RWPE1 (cell line): Measurements from ENCODE around the gene DHPS.

ENCODE experiments used
- CTCF ChIA-PET: fragments of 350-600 bp; sonication (Branson Sonifier 250); formaldehyde crosslinking; extraction: SDS; loops from one replicate; lab custom pipeline; 2021; lab: Yijun Ruan, JAX
- POLR2A ChIA-PET: fragments of 400-600 bp; formaldehyde crosslinking; extraction: SDS; loops from one replicate; lab custom pipeline; 2020; ENCODE audit warnings: antibody characterized with exemption; ENCODE audit not compliant: low non-redundant PET; lab: Yijun Ruan, JAX
- DNase-seq: peaks from one replicate; pipeline ENCODE4 v3.0.0; 2012; ENCODE audit warnings: low spot score
- H3K27ac ChIP-seq: fragments of 450-650 bp; 2 replicates; pipeline ENCODE4 v1.5.1; 2017
- TF ChIP-seq, protein P1 (sequence below): fragments of 450-650 bp; conservative IDR thresholded peaks from 2 replicates; pipeline ENCODE4 v1.5.1; 2017; ENCODE audit warnings: low read depth, mild to moderate bottlenecking

DHPS gene

GRCh38 chr19:12696366-12697335 lies 15.0 kb upstream of the DHPS start, which contains the start of gene FBXW9:
Gene FBXW9 (minus strand): TSS chr19:12696631. CDS start chr19:12696581, 50 bp downstream.
- TF ChIP-seq, protein P1, sequence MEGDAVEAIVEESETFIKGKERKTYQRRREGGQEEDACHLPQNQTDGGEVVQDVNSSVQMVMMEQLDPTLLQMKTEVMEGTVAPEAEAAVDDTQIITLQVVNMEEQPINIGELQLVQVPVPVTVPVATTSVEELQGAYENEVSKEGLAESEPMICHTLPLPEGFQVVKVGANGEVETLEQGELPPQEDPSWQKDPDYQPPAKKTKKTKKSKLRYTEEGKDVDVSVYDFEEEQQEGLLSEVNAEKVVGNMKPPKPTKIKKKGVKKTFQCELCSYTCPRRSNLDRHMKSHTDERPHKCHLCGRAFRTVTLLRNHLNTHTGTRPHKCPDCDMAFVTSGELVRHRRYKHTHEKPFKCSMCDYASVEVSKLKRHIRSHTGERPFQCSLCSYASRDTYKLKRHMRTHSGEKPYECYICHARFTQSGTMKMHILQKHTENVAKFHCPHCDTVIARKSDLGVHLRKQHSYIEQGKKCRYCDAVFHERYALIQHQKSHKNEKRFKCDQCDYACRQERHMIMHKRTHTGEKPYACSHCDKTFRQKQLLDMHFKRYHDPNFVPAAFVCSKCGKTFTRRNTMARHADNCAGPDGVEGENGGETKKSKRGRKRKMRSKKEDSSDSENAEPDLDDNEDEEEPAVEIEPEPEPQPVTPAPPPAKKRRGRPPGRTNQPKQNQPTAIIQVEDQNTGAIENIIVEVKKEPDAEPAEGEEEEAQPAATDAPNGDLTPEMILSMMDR = no peak
- peak; percentile 87 for DNase-seq
- peak within 1 kb of the TSS; percentile 86 for H3K27ac ChIP-seq
- ChIA-PET POLR2A (interaction anchor here (0.5 to 0.6 kb wide), 2 partner anchors 72 to 144 kb away, joined by 3 to 5 read pairs; no protein-coding TSS in a partner anchor), CTCF (interaction anchor here (0.6 to 0.9 kb wide), 2 partner anchors 9 to 14 kb away, joined by 3 read pairs; no protein-coding TSS in a partner anchor)

GRCh38 chr19:12695997-12696365 lies 14.3 kb upstream of the DHPS start:
- peak overlapping the region; percentile 86 for H3K27ac ChIP-seq
- peak; percentile 23 for DNase-seq
- CTCF ChIA-PET = no interaction called here
- TF ChIP-seq, protein P1 = no peak
- POLR2A ChIA-PET = interaction anchor here (0.6 kb wide), 1 partner anchor 144 kb away, joined by 3 read pairs; no protein-coding TSS in a partner anchor

DNA sequence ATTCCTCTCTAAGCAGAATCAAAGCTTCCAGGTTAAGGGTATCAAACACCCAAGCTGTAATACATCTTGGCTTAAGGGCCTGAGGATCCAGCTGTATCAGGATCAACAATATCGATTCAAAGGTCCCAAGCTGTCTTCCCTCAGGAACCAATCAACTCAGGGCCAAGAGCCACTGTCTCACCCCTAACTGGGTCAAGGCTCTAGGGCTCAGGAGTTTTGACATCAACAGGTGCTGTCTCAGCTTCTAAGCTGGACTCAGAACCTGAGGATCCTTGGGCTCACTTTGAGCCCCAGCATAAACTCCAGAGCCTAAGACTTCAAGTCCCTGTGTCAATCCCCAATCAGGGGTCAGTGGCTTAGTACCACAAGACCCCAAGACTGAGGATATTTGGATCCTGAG lies 13.8 kb upstream of the DHPS start:
- TF ChIP-seq, protein P1 = no peak
- DNase-seq = no peak
- peak overlapping the region; percentile 86 for H3K27ac ChIP-seq
- POLR2A ChIA-PET = interaction anchor here (0.6 kb wide), 1 partner anchor 143 kb away, joined by 3 read pairs; no protein-coding TSS in a partner anchor
- CTCF ChIA-PET = no interaction called here

DNA sequence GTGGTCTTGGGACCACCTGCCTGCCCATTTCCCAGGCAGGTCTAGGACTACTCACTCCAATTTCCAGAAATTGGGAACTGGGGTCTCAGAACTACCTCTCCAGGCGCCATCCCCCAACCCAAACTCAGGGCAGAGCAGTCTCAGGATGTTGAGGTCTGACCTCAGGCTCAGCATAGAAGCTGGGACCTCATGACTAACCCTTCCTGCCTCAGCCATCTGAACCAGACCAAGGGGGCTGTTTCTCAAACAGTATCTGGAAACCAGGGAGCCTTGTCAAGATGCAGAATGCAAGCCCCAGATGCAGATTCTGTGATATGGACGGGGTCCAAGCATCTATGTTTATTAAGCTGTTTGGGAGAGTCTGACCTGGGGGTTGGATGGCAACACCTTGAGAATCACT lies 13.4 kb upstream of the DHPS start:
- no peak overlapping the region for H3K27ac ChIP-seq
- ChIA-PET POLR2A (no interaction called here), CTCF (no interaction called here)
- no peak for DNase-seq
- TF ChIP-seq, protein P1 = no peak

DNA sequence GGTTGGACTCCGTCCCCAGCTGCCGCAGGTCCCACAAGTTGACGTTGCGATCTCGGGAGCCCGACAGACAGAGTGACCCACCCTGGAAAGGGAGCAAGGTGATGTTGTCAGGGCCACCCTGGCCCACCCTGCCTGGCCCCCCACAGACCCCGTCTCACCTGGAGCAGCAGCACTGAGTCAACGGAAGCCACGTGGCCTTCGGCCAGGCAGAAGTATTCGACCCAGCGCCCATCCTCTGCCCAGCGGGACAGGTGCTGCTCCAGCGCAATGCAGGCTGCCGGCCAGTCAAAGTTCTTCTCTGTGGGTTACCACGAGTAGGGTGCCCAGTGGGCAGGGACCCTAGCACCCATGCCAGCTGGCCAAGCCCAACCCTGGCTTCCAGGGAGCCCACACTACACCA lies 13.0 kb upstream of the DHPS start:
- no peak overlapping the region for H3K27ac ChIP-seq
- ChIA-PET POLR2A (no interaction called here), CTCF (no interaction called here)
- no peak for DNase-seq
- TF ChIP-seq, protein P1 = no peak

DNA sequence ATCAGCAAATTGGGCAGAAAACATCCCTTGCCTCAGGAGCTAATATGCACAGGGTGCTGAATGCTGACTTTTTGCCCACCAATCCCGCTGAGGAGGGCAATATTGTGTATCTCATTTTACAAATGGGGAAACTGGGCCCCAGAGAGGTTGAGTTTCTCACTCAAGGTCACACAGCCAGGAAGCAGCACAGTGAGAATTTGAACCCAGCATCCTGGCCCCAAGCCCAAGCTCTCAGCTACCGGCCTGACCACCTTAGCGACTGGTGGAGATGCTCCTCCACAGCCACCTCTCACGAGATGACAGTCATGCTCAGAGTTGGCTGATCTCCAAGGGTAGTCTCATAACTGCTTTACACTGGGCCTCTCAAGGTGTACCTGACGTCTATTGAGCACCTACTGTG lies 11.3 kb upstream of the DHPS start:
- DNase-seq = no peak
- no peak overlapping the region for H3K27ac ChIP-seq
- ChIA-PET CTCF (no interaction called here), POLR2A (no interaction called here)
- TF ChIP-seq, protein P1 = no peak
